ENCODE measurements around the gene IMP4. TPM values are rescaled to one million over a fixed set of nuclear protein-coding genes. Genes with fewer than 3 reads are reported as not detected.

The IMP4 gene
- total RNA-seq, 1 donor from 2014 or later: 59.8 TPM

GRCh38 chr2:130372833-130373807 is 30.4 kb downstream of the IMP4 start:
- ATAC-seq: no peak
- DNase-seq: no peak

GRCh38 chr2:130373808-130374365 is 31.2 kb downstream of the IMP4 start:
- ATAC-seq (no peak), DNase-seq (no peak)
- intact Hi-C loops (cut with micrococcal nuclease): no loop called here

More at GRCh38 chr2:130372833-130373807, 30.4 kb downstream of the IMP4 start:
- intact Hi-C loops (cut with micrococcal nuclease): no loop called here

DNA sequence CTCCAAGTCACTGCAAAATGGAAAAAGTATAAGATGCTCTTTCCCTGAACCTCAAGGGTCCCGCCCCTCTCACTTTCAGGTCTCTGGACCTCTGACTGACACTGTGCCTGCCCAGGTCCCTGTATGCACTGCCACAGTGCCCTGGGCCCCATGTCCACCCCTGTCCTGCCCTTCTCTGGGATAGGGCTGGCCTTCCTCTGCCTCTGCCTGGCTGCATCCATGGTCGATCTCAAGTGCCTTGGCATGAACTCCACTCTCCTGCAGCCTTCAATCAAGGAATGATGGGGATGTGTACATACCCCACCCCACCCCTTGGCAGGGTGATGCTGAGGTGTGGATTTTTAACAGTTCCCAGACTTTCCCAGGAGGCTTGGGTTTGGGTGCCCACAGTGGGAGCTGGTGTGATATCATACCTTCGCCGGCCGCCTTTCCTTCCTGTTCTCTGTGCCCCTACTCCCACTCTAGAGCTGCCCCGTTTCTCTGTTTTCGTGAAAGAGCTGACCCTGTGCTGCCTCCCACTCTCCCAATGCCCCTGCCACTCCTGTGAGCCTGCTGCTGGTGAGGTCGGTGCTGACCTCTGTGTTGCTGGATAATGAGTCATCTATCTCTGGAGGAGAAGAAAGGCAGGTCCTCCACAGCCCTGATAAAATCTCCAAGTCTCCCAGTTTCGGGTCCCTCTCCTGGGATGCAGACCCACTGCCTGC is 32.0 kb downstream of the IMP4 start:
- ATAC-seq (no peak), DNase-seq (no peak)
- intact Hi-C loops (cut with micrococcal nuclease): no loop called here

DNA sequence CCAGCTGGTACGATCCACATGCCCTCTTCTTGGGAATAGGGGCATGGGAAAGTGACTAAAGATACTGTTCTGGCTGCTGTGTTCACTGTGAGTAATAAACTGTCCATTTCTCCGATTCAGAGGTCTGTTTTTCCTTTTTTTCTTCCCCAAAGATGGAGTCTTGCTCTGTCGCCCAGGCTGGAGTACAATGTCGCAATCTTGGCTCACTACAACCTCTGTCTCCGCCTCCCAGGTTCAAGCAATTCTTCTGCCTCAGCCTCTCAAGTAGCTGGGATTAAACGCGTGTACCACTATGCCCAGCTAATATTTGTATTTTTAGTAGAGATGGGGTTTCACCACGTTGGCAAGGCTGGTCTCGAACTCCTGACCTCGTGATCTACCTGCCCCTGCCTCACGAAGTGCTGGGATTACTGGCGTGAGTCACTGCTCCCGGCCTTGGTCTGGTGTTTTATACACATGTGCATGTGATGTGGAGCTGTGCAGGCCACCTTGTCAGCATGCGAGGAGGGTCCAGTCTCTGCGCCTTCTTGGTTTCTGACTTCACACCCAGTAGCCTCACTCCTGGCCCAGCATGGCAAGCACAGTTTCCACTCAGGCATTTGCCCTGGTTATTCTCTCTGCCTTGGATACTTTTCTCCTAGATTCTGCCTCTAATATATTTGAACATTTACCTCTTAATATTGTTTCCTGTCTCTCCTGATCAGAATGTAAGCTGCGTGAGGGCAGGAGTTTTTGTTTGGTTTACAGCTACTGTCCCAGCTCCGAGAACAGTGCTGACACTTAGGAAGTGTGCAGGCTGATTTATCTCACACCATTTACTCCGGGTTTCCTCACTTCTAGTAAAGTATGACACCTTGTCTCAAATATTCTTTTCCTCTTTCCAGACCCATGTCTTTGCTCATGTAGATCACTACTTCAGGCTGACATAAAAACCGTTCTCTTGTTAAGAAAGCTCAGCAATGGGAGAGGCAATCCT is 32.9 kb downstream of the IMP4 start:
- DNase-seq (no peak), ATAC-seq (no peak)
- intact Hi-C loops (cut with micrococcal nuclease): no loop called here

DNA sequence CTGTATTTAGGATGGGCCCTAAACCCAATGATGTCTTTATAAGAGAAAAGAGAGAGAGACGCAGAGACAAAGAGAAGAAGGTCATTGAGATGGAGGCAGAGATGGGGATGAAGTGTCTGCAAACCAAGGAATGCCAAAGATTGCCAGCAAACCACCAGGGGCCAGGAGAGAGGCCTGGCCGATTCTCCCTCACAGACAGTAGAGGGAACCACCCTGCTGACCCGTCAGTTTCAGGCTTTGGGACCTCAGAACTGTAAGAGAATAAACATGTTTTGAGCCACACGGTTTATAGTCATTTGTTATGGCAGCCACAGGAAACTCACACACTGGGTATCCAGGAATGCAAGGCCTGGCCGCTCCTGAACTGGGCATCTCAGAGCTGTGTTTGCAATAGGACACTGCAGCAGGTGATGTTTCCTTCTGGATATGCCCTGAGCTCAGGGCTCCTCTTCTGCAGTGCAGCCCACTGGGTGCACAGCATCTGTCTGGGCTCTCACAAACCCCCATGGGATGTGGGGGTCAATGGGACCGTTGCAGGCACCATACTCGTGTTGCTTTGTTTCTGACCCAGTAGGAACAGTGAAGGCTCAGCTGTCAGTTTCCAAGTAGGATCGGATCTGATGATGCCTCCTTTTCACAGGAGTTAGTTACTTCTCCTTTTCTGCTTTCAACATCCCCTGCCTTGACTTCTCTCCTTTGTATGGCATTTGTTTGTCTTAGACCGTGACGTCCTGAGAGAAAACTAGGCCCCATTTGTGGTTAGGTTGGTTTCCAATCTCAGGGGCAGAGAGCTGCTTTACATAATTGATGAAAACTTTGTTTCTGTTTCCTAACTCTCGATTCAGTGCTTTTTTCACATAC is 34.0 kb downstream of the IMP4 start:
- intact Hi-C loops (cut with micrococcal nuclease): no loop called here
- DNase-seq (no peak), ATAC-seq (no peak)

- DNase-seq (no peak), ATAC-seq (no peak)
- intact Hi-C loops (cut with micrococcal nuclease): no loop called here
Measured at GRCh38 chr2:130377491-130377890, 34.8 kb downstream of the IMP4 start.

DNA sequence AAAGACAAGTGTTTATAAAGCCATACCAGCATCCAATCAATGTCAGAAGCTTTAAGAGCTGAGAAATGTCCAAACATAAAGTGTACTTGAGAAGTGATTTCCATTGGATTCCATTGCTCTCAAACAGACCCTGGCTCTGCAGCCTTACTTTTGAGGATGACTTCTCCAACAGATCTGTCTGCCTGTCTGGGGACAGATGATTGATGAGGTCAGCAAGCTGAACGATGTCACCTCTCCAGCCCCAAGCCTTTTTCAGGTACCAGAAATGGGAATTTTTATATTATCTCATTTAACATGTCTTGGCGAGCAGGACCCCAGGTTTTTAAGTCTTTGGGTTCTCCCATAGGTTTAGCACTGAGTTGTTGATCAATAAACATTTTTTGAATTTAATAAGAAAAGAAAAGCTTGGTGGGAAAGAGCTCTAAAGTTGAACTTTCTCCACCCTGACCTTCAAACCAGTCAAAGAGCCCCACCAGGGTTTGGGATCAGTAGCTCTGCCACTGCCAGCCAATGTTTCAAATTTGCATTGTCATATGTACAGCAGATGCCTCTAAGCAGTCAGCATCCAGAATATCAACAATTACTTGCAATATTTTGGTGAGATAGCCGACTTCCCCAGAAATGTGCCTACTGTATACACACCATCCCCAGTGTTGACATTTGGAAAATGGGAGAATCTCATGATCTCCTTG is 35.7 kb downstream of the IMP4 start:
- DNase-seq (no peak), ATAC-seq (no peak)
- intact Hi-C loops (cut with micrococcal nuclease): no loop called here

DNA sequence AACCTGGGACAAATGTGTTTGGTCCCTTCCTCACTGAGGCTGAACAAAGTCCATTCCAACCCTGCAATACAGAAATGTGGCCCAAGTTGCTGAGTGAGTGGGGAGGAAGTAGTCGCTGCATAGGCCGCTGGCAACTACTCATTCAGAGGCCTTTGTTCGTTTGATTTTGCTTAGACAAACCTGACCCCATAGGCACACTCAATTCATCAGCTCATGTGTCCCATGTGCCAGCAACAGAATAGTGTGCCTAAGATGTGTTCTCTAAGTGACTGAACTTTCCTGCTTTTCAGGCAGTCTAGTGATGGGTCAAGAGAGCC is 36.2 kb downstream of the IMP4 start:
- DNase-seq: no peak
- no peak for ATAC-seq
- intact Hi-C loops (cut with micrococcal nuclease): no loop called here

- ATAC-seq (peak; percentile 39), DNase-seq (no peak)
- intact Hi-C loops (cut with micrococcal nuclease): no loop called here
Measured at GRCh38 chr2:130380096-130380934, 37.6 kb downstream of the IMP4 start.

- ATAC-seq (no peak), DNase-seq (no peak)
- intact Hi-C loops (cut with micrococcal nuclease): no loop called here
Measured at GRCh38 chr2:130381145-130381544, 38.4 kb downstream of the IMP4 start.

GRCh38 chr2:130381619-130382018 is 38.9 kb downstream of the IMP4 start:
- DNase-seq: no peak
- intact Hi-C loops (cut with micrococcal nuclease): no loop called here
- ATAC-seq: no peak

DNA sequence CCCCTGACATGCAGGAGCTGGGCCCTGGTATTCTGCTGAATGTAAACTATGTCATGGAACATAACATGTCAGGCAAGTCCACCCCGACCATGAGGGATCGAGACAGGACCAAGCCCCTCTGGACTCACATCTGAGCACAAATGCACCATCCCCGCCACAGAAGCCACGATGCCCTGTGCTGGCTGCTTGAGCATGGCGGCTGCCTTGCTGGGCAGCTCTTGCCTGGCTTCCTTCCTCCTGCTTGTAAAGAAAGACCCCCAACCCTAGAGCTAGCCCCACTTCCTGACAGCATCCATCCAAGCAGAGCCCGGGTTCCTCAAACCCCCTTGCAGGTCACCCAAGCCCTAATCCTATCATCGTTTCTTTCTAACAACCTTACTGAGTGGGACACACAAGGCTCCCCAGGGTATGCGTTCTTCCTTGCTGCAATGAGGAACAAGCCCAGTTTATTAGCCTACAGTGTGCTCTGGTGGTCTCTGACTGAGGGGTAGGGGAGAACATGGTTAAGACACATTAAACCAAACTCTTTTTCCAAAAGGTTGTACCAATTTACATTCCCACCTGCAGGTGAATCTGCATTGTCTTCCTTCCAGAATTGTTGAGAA is 39.7 kb downstream of the IMP4 start:
- intact Hi-C loops (cut with micrococcal nuclease): no loop called here
- DNase-seq: no peak
- no peak for ATAC-seq

- intact Hi-C loops (cut with micrococcal nuclease): no loop called here
- DNase-seq (no peak), ATAC-seq (peak; percentile 12)
Measured at GRCh38 chr2:130385709-130386108, 43.0 kb downstream of the IMP4 start.

GRCh38 chr2:130387071-130387400 is 44.3 kb downstream of the IMP4 start:
- intact Hi-C loops (cut with micrococcal nuclease): no loop called here
- peak; percentile 44 for ATAC-seq
- peak; percentile 65 for DNase-seq

DNA sequence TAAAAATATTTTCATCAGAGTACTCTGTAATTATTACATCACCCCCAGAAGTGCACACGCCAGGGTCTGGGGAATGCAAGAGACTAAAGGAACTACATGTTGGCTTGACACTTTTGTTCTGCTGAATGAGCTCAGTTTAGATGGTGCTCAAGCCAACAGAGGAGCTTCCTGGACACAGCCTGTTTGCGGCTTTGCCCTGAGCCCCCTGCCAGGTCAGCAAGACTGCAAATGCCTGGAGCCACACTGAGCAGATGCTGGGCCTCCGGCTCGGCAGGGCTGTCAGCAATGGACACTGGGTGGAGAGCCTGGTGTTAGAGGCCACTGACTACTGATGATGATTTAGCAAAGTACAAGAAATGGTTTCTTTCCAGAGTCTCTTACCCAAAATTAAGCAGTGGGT is 45.1 kb downstream of the IMP4 start:
- DNase-seq: peak; percentile 59
- ATAC-seq: peak; percentile 17

DNA sequence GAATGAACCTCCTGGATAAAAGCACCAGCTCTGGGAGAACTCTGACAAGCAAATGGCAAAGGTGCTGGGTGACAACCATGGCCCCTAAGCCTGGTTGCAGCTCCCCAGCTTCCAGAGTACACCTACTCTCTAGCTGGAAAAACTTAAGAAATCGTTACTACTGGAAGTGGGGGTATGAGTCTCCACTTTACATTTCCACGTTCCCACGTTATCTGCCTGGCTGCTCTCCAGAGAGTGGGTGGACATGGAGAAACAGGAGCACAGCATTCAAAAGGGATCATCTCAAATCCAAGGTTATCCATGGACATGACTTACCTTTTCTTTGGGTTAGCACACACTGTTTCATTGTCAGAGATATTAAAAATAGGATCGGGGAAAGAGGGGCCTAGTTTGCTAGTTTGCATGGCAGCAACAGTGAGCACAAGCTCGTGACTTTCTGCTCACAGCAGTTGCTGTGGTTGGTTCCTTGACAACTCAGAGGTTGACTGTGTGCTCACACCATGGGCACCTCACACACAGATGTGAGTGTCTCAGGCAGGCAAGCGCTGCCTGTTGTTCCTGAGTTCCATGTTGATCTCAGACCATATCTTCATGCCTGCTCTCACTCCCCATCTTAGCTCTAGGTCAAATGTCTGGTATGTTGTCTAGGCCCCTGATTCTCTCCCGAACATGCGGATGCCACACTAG is 45.7 kb downstream of the IMP4 start:
- intact Hi-C loops (cut with micrococcal nuclease): no loop called here
- ATAC-seq: no peak
- no peak for DNase-seq

More for the DNA sequence above, 45.1 kb downstream of the IMP4 start:
- intact Hi-C loops (cut with micrococcal nuclease): no loop called here

All from left ventricle myocardium superior (tissue), 1 donor.